ENCODE data around the gene SCNN1G. TPM values are rescaled to one million over a fixed set of nuclear protein-coding genes. Genes with fewer than 3 reads are reported as not detected.

The SCNN1G gene
- total and polyA plus RNA-seq, 2 of the 4 experiments (the other 2 are of a cell fraction), result not detected

DNA sequence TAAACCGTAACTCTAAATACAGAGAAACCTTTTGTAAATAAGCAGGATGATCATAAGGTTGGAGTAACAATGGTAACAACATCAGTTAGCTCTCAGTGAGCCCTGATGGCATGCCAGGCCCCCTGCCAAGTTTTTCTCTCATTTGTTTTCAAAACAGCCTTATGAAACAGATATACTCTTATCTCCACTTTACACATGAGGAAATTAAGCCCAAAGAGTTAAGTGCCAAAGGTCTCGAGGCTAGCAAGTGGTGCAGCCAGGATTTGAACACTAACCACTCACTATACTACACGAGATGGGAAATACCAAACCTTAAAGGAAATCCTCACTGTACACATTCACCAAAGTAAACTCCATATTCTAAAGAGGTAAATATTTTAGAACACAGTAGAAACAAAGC, 48.3 kb upstream of the SCNN1G start:
- no peak overlapping the region for H4K91ac ChIP-seq (ENCODE audit: insufficient read depth, low read depth, low read length)
- ATAC-seq (ENCODE audit: low read depth) (no peak), DNase-seq (no peak)
- no peak overlapping the region for H3K4me2 ChIP-seq (ENCODE audit: low read depth, low read length)
- TF ChIP-seq MAZ (IDR thresholded peaks at IDR 0.05; ENCODE audit: borderline replicate concordance, low read depth, low read length) (no peak), CEBPB (IDR thresholded peaks at IDR 0.05; ENCODE audit: low read depth, low read length) (no peak), CHD1 (IDR thresholded peaks at IDR 0.05; ENCODE audit: low read depth, low read length) (no peak), RCOR1 (IDR thresholded peaks at IDR 0.05; ENCODE audit: insufficient replicate concordance, low read length) (no peak)
- TF ChIP-seq, protein P1, sequence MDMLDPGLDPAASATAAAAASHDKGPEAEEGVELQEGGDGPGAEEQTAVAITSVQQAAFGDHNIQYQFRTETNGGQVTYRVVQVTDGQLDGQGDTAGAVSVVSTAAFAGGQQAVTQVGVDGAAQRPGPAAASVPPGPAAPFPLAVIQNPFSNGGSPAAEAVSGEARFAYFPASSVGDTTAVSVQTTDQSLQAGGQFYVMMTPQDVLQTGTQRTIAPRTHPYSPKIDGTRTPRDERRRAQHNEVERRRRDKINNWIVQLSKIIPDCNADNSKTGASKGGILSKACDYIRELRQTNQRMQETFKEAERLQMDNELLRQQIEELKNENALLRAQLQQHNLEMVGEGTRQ (IDR thresholded peaks at IDR 0.05; ENCODE audit: low read depth, low read length), result no peak
- H4K8ac ChIP-seq (ENCODE audit: low read depth in 2 of 2, low read length in 2 of 2), result no peak overlapping the region
- H2AK5ac ChIP-seq (ENCODE audit: low read depth, low read length), result no peak overlapping the region
- in situ Hi-C loops (cut with MboI; ENCODE audit: low sequenced_read_pairs) (no loop called here), intact Hi-C loops (cut with micrococcal nuclease) (no loop called here), dilution Hi-C loops (cut with HindIII; ENCODE audit: low sequenced_read_pairs, unreplicated experiment) (no loop called here)
- no peak overlapping the region for H3K27ac ChIP-seq (ENCODE audit: insufficient read depth, low read length)
- H3K4me3 ChIP-seq (ENCODE audit: insufficient read depth, low read depth, low read length), result no peak overlapping the region
- H2BK15ac ChIP-seq (ENCODE audit: low read depth, low read length), result no peak overlapping the region
- H3K14ac ChIP-seq (replicated peaks; ENCODE audit: low read depth, low read length), result no peak overlapping the region
- WGBS, 2 experiments (ENCODE audit: extremely low coverage in 2 of 2, insufficient read length in 1 of 2), result no CpG with 5 or more reads among the region's 3 CpGs
- H2AFZ ChIP-seq (replicated peaks; ENCODE audit: low read length, poor library complexity), result no peak overlapping the region
- ChIA-PET POLR2A (ENCODE audit: unreplicated experiment) (no interaction called here), CTCF (interaction anchor here (0.7 kb wide), 1 partner anchor 18 kb away, joined by 3 read pairs; no protein-coding TSS in a partner anchor)
- no peak overlapping the region for H3K9ac ChIP-seq (ENCODE audit: low read depth, low read length)
- H3K18ac ChIP-seq (ENCODE audit: low read depth, low read length), result no peak overlapping the region
- peaks cover 4% of the 10 kb centered on the region; the same call in 1 of the 2 replicates for H3K9me3 ChIP-seq (ENCODE audit: control insufficient read depth, insufficient read depth, low read length)
- H3K27me3 ChIP-seq (ENCODE audit: control insufficient read depth, insufficient read depth, low read length), result no peaks in the 10 kb centered on the region
- H2AK9ac ChIP-seq (replicated peaks; ENCODE audit: low read depth, low read length, poor library complexity), result no peak overlapping the region
- H4K20me1 ChIP-seq (ENCODE audit: insufficient read depth, low read length), result peaks cover 41% of the 10 kb centered on the region
- H4K5ac ChIP-seq (ENCODE audit: low read depth, low read length), result no peak overlapping the region
- no peak overlapping the region for H2BK5ac ChIP-seq (ENCODE audit: low read depth, low read length, poor library complexity, severe bottlenecking)
- no peak overlapping the region for H3K56ac ChIP-seq (ENCODE audit: extremely low read depth, insufficient read depth, low read length)
- H3K4me1 ChIP-seq (ENCODE audit: control insufficient read depth, insufficient read depth, low read length), result peaks cover 13% of the 10 kb centered on the region
- H3K4ac ChIP-seq (ENCODE audit: low read depth, low read length), result no peak overlapping the region
- H3K9me1 ChIP-seq (ENCODE audit: insufficient read depth, low read length), result peaks cover 3% of the 10 kb centered on the region; the same call in 1 of the 2 replicates
- no TSS peak for BruUV-seq (replicated peaks)
- H2BK20ac ChIP-seq (ENCODE audit: low read depth, low read length), result no peak overlapping the region
- H3K79me1 ChIP-seq (ENCODE audit: low read depth in 1 of 2, low read length in 2 of 2), result peaks cover 21 to 38% of the 10 kb centered on the region in 2 experiments
- H2BK120ac ChIP-seq (ENCODE audit: low read depth, low read length), result no peak overlapping the region
- H3K36me3 ChIP-seq (ENCODE audit: control insufficient read depth, insufficient read depth, low read length), result no peaks in the 10 kb centered on the region
- no peak overlapping the region for H3K23ac ChIP-seq (ENCODE audit: low read depth, low read length)

Data from IMR-90 (cell line).